Epithelial cell of esophagus (primary cell): ENCODE results near the gene SLC25A36.
A peak's percentile ranks its signal among the peaks of the same experiment; 100 is the strongest.

Experiments used
- DNase-seq: peaks from one replicate; pipeline ENCODE4 v3.0.0; 2010; ENCODE audit warnings: low read depth
- H3K4me3 ChIP-seq: 2 replicates; pipeline ENCODE4 v1.5.1; 2011; ENCODE audit warnings: mild to moderate bottlenecking, low read length, control low read depth
- TF ChIP-seq, protein P1 (sequence below): IDR thresholded peaks from 2 replicates; pipeline ENCODE4 v1.5.1; 2011; ENCODE audit warnings: low read depth, mild to moderate bottlenecking, low read length, control low read depth, inconsistent platforms; ENCODE audit not compliant: insufficient read depth; ENCODE audit errors: missing control alignments

The SLC25A36 gene

DNA sequence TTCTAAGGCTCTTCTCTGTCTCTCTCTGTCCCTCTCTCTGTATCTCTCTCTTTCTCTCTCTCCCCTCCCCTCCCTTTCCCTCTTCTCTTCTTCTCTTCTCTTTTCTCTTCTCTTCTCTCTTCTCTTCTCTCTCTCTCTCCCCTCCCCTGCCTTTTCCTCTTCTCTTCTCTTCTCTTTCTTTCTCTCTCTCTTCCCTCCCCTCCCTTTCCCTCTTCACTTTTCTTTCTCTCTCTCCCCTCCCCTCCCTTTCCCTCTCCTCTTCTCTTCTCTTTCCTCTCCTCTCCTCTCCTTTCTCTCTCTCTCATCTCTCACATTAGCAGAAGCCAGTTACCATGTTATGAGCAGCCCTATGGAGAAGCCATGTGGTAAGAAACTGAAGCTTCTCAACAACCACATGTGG lies 25.0 kb upstream of the SLC25A36 start:
- no peak for DNase-seq
- TF ChIP-seq, protein P1, sequence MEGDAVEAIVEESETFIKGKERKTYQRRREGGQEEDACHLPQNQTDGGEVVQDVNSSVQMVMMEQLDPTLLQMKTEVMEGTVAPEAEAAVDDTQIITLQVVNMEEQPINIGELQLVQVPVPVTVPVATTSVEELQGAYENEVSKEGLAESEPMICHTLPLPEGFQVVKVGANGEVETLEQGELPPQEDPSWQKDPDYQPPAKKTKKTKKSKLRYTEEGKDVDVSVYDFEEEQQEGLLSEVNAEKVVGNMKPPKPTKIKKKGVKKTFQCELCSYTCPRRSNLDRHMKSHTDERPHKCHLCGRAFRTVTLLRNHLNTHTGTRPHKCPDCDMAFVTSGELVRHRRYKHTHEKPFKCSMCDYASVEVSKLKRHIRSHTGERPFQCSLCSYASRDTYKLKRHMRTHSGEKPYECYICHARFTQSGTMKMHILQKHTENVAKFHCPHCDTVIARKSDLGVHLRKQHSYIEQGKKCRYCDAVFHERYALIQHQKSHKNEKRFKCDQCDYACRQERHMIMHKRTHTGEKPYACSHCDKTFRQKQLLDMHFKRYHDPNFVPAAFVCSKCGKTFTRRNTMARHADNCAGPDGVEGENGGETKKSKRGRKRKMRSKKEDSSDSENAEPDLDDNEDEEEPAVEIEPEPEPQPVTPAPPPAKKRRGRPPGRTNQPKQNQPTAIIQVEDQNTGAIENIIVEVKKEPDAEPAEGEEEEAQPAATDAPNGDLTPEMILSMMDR: no peak

DNA sequence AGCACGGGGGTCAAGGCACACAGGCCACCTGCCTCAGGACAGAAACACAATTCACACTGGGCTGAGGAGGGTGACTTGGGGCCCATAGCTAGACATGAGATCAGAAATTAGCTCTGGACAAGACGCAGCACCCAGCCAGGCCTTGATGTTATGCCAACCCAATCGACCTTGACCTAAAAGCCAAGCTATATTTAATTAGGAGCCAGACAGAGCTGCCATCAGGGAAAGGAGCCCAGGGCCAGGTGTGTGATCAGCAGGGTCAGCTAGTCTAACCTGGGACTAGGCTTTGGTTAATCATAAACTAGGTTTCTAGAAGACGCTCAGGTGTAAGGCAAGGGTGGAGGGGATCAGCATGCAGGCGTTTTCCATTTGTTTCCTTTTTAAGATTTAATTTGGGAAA lies 23.9 kb upstream of the SLC25A36 start:
- no peak overlapping the region for H3K4me3 ChIP-seq
- TF ChIP-seq, protein P1: no peak
- DNase-seq: no peak

More for the DNA sequence above, 25.0 kb upstream of the SLC25A36 start:
- no peak overlapping the region for H3K4me3 ChIP-seq

DNA sequence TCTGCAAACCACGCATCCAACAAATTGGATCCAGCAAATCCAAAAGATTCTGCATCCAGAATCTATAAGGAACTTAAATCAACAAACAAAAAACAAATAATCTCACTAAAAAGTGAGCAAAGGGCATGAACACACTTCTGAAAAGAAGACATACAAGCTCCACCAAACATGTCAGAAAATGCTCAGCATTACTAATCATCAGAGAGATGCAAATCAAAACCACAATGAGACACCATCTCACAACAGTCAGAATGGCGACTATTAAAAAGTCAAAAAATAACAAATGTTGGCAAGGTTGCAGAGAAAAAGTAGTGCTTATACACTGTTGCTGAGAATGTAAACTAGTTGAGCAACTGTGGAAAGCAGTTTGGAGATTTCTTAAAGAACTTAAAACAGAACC lies 21.6 kb upstream of the SLC25A36 start:
- DNase-seq: peak; percentile 39
- no peak overlapping the region for H3K4me3 ChIP-seq
- TF ChIP-seq, protein P1: no peak

DNA sequence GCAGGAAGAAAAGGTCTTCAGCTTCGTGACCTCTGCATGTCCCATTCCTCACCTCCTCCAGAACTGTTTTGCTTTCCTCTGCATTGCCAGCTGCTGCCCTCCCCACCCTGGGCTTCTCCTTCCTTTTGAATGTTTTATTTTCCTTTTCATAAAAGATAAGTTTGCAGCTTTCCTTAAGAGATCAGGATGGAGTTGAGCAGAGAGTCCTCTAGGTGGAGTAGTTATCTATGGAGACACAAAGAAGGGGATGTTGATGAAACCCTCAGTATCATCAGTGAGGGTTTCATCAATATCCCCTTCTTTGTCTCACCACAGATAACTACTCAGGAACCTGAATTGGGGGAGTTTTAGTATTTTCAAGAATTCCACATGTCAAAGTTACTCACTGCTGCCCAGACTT lies 19.0 kb upstream of the SLC25A36 start:
- no peak overlapping the region for H3K4me3 ChIP-seq
- DNase-seq: peak; percentile 32
- TF ChIP-seq, protein P1: peak; percentile 48

DNA sequence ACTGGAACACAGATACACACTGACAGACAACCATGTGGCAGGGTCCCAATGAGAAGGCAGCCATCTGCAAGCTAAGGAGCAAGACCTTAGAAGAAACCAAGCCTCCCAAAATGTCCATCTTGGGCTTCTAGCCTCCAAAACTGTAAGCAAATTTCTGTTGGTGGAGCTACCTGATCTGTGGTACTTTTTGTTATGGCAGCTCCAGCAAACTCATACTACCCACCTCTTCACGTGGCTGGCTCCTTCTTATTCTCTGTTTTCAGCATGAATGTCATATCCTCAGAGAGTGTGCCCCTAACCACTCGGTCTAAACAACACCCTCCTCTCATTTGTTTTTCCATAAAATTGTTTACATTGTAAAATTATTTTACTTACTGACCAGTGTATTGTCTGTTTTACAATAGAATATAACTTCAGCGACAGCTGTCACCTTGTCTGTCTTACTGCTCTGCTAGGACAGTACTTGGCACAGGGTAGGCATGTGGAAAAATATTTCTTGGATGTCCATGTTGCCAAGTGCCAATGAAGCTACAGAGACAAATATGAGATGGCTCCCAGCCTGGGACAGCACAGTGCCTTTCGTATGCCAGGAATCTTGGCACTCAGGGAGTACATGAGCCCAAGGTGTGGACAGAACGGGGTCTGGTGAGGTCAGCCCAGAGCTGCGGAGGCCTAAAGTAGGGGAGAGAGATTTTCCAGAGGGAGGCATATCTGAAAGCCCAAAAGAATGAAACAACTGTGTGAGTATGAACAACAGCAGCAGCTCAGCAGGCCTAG lies 17.4 kb upstream of the SLC25A36 start:
- H3K4me3 ChIP-seq: no peak overlapping the region
- TF ChIP-seq, protein P1: no peak
- DNase-seq: no peak

DNA sequence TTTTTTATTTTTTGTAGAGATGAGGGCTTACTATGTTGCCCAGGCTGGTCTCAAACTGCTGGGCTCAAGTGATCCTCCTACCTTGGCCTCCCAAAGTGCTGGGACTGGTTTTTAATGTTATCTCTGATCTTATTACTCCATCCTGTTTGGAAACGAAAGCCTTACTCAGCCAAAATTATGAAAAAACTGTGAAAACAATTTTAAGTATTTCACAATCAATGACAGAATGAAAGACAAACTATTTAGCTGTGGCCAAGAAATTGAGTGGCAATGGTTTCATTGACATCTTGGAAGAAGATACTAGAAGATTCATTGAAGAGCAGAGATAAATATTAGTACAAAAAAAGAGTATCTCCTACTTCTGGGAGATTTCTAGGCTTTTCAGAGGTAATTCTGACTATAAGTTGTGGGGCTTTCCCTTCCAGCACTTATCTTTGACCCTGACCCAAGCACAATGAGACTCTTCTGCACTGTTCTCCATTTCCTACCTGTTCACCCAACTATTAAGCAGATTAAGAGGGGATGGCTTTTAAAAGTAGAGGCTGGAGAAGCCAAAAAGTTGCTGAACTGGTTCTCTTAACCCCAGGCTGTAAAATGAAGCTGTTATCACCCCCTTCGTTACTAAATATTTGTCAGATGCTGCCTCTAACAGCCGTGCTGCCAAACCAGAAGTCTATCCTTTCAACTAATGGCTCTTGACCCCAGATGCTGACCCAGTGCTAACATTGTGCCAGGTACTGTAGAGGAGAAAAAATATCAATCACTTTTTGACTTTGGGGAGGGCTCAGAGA lies 14.2 kb upstream of the SLC25A36 start:
- no peak overlapping the region for H3K4me3 ChIP-seq
- TF ChIP-seq, protein P1: no peak
- DNase-seq: no peak
